Breast epithelium (tissue), 4 donors: ENCODE data around the gene THSD7B. TPM values are rescaled to one million over a fixed set of nuclear protein-coding genes. Genes with fewer than 3 reads are reported as not detected.

Experiments
- DNase-seq, 2 donors: peaks; one replicate each; pipeline ENCODE4 v3.0.0-alpha.2; 2019; ENCODE audit warnings: low spot score in 2 of 2
- H3K27ac ChIP-seq, 2 donors: fragments of 200-600 bp; sonication (generic) in 1 of 2; one replicate each; pipeline ENCODE4 v1.5.1; 2016 to 2019; ENCODE audit warnings: mild to moderate bottlenecking in 1 of 2
- H3K27me3 ChIP-seq, 2 donors: fragments of 200-600 bp; sonication (generic) in 1 of 2; one replicate each; pipeline versions ENCODE4 v1.5.1 to v1.6.0; 2017 to 2019; ENCODE audit warnings: control low read depth in 1 of 2, mild to moderate bottlenecking in 1 of 2
- H3K36me3 ChIP-seq: fragments of 200-600 bp; one replicate; pipeline ENCODE4 v1.5.1; 2019
- H3K4me1 ChIP-seq, 2 donors: fragments of 200-600 bp; sonication (generic); one replicate each; pipeline ENCODE4 v1.5.1; 2016 to 2019; ENCODE audit warnings: control low read depth in 1 of 2
- H3K4me3 ChIP-seq, 3 donors: fragments of 200-600 bp; sonication (generic); 1 replicate in 2 of 3; 2 replicates in 1 of 3; pipeline ENCODE4 v1.5.1; 2016 to 2019; ENCODE audit warnings: mild to moderate bottlenecking in 3 of 3, moderate library complexity in 2 of 3
- H3K9me3 ChIP-seq, 2 donors: fragments of 200-600 bp; sonication (generic) in 1 of 2; one replicate each; pipeline ENCODE4 v1.5.1; 2016 to 2019; ENCODE audit warnings: control low read depth in 1 of 2
- CTCF ChIP-seq, 3 donors: fragments of 450-650 bp; IDR thresholded peaks; one replicate each; pipeline ENCODE4 v1.5.1; 2016 to 2017; ENCODE audit warnings: antibody characterized with exemption in 3 of 3, mild to moderate bottlenecking in 3 of 3, moderate library complexity in 3 of 3
- POLR2A ChIP-seq: fragments of 450-650 bp; IDR thresholded peaks from one replicate; pipeline ENCODE4 v1.6.1; 2016; ENCODE audit warnings: antibody characterized with exemption, mild to moderate bottlenecking, moderate library complexity
- POLR2AphosphoS5 ChIP-seq, 3 donors: sonication (generic); formaldehyde crosslinking; IDR thresholded peaks; one replicate each; pipeline ENCODE4 v1.6.1; 2017; ENCODE audit warnings: antibody characterized with exemption in 3 of 3
- intact Hi-C: fragments of 100-400 bp; cut with DNase I; formaldehyde crosslinking; loops from one replicate; pipeline ENCODE4 v1.15.1; 2023; ENCODE audit warnings: low total_unique reads
- total RNA-seq, 3 donors: library from RNA; depleted of rRNA; stranded (reverse); fragments of >200 nt; gene quantifications; one replicate each; pipeline ENCODE4 v1.1.0, GENCODE V29; 2016

The THSD7B gene
- total RNA-seq, 3 donors from 2014 or later, result 0.73 to 3.3 (median 2.1) TPM

DNA sequence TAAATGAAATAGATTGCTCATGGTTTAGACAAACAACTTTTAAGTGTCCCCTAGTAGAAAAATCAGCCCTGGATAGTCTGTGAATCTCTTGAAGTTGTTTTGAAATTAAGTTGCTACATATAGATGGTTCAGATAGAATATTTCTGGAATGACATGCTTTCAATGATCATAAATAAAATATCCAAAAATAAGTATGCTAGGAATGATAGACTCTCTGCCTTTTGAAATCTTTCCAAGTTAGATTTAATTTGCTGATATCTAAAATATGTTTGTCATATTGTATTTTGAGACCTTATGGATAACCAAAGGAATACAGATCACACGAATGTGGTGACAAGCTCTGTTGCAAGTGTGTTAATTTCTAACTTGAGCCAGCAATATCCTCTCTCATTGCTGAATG is 488.7 kb downstream of the THSD7B start:
- no peak overlapping the region for H3K27ac ChIP-seq
- DNase-seq, result no peak
- H3K9me3 ChIP-seq, result no peaks in the 10 kb centered on the region
- intact Hi-C loops, result no loop called here
- no peaks in the 10 kb centered on the region for H3K36me3 ChIP-seq
- no peak for TF ChIP-seq POLR2A
- no peak for TF ChIP-seq CTCF (IDR thresholded peaks at IDR 0.05)
- no peak for TF ChIP-seq POLR2AphosphoS5 (IDR thresholded peaks at IDR 0.05)
- no peaks in the 10 kb centered on the region for H3K4me1 ChIP-seq
- H3K4me3 ChIP-seq, result no peak overlapping the region
- H3K27me3 ChIP-seq, result no peaks in the 10 kb centered on the region

DNA sequence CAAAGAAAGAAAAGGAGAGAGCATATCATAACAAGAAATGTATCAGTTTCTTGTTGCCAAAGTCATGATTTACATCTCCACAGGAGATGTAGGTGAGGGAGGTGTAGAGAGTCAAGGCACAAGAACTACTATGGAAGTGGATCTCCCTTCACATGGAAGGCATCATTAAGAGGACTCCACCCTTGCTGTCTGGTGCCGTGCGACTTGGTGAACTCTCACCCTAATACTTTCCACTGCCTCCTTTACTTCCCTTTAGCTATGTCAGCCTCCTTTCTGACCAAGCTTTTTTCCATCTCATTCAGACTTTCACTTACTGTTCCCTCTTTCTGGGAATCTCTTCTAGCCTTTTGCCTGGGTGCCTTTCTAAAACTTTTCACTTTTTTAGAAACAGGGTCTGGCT is 490.0 kb downstream of the THSD7B start:
- intact Hi-C loops, result no loop called here
- Histone ChIP-seq H3K4me1 (no peaks in the 10 kb centered on the region), H3K4me3 (no peak overlapping the region), H3K9me3 (no peaks in the 10 kb centered on the region), H3K36me3 (no peaks in the 10 kb centered on the region), H3K27ac (no peak overlapping the region), H3K27me3 (no peaks in the 10 kb centered on the region)
- TF ChIP-seq CTCF (IDR thresholded peaks at IDR 0.05) (no peak), POLR2A (no peak), POLR2AphosphoS5 (IDR thresholded peaks at IDR 0.05) (no peak)
- DNase-seq, result no peak

GRCh38 chr2:137255990-137256389 is 490.6 kb downstream of the THSD7B start:
- Histone ChIP-seq H3K36me3 (no peaks in the 10 kb centered on the region), H3K4me3 (no peak overlapping the region), H3K9me3 (no peaks in the 10 kb centered on the region), H3K27ac (no peak overlapping the region), H3K27me3 (no peaks in the 10 kb centered on the region), H3K4me1 (no peaks in the 10 kb centered on the region)
- no peak for DNase-seq
- intact Hi-C loops, result no loop called here
- TF ChIP-seq CTCF (IDR thresholded peaks at IDR 0.05), result no peak
- no peak for TF ChIP-seq POLR2AphosphoS5 (IDR thresholded peaks at IDR 0.05)
- TF ChIP-seq POLR2A, result no peak

GRCh38 chr2:137261881-137262585 is 496.7 kb downstream of the THSD7B start:
- H3K9me3 ChIP-seq, result no peaks in the 10 kb centered on the region
- no peak for DNase-seq
- H3K4me1 ChIP-seq, result no peaks in the 10 kb centered on the region
- intact Hi-C loops, result no loop called here
- no peaks in the 10 kb centered on the region for H3K27me3 ChIP-seq
- no peak overlapping the region for H3K4me3 ChIP-seq
- no peak overlapping the region for H3K27ac ChIP-seq
- TF ChIP-seq POLR2A (no peak), POLR2AphosphoS5 (IDR thresholded peaks at IDR 0.05) (no peak), CTCF (IDR thresholded peaks at IDR 0.05) (no peak)
- no peaks in the 10 kb centered on the region for H3K36me3 ChIP-seq

- intact Hi-C loops, result no loop called here
- H3K4me3 ChIP-seq, result no peak overlapping the region
- no peaks in the 10 kb centered on the region for H3K27me3 ChIP-seq
- H3K9me3 ChIP-seq, result no peaks in the 10 kb centered on the region
- no peak for DNase-seq
- H3K36me3 ChIP-seq, result no peaks in the 10 kb centered on the region
- no peak overlapping the region for H3K27ac ChIP-seq
- no peaks in the 10 kb centered on the region for H3K4me1 ChIP-seq
- TF ChIP-seq POLR2AphosphoS5 (IDR thresholded peaks at IDR 0.05), result no peak
- no peak for TF ChIP-seq CTCF (IDR thresholded peaks at IDR 0.05)
- TF ChIP-seq POLR2A, result no peak
Measured at GRCh38 chr2:137262594-137262993, 497.2 kb downstream of the THSD7B start.
